Left colon (tissue), 2 donors: ENCODE measurements around the gene DNAJB9. TPM values are rescaled to one million over a fixed set of nuclear protein-coding genes. Genes with fewer than 3 reads are reported as not detected.
"Not testable (repeated sequence)": the region's sequence is repeated elsewhere in the genome, so short reads cannot be mapped to it uniquely, and the experiment has no call there.

Source experiments
- ATAC-seq: fragments of 200-7000 bp; cut with Tn5 transposase; one replicate; pipeline ENCODE4 v1.9.1; 2020; ENCODE audit warnings: mild to moderate bottlenecking, moderate library complexity
- DNase-seq, 2 donors: peaks; one replicate each; pipeline ENCODE4 v3.0.0-alpha.2; 2020
- intact Hi-C, 2 donors: fragments of 100-400 bp; cut with DNase I in 1 of 2; cut with micrococcal nuclease in 1 of 2; formaldehyde crosslinking; loops; one replicate each; pipeline versions ENCODE4 v1.11.2 to v1.14.0; 2022; cut with DNase I, micrococcal nuclease
- long read RNA-seq: library from polyadenylated mRNA; unstranded; transcript quantifications from one replicate; pipeline ENCODE4 v2.0.0, GENCODE V29; 2021
- total RNA-seq, 2 donors: library from RNA; stranded (reverse); fragmentation: NEBNext Ultra II Directional; extraction: Animal tissue kit (Norgen Biotek cat#: 25700); gene quantifications; one replicate each; pipeline ENCODE4 v1.2.1, GENCODE V29; 2021
- donor health status: DM: no; HTN: no; CAD: no.
- donor health status: DM: yes; HTN: yes; CAD: no.

DNAJB9 gene
- total RNA-seq, result 10 to 100 TPM in 1 of 2 donors, 1 to 10 TPM in 1; 9.3 to 16.7 TPM
- long read RNA-seq, transcript DNAJB9-201 (3 exons, 2,715 nt), result major isoform, 27 of 28 reads
- long read RNA-seq, partial matches to known transcripts, result 1 of 28 reads
- long read RNA-seq, other reads (novel, unspliced or antisense), result 0 of 28 reads

DNA sequence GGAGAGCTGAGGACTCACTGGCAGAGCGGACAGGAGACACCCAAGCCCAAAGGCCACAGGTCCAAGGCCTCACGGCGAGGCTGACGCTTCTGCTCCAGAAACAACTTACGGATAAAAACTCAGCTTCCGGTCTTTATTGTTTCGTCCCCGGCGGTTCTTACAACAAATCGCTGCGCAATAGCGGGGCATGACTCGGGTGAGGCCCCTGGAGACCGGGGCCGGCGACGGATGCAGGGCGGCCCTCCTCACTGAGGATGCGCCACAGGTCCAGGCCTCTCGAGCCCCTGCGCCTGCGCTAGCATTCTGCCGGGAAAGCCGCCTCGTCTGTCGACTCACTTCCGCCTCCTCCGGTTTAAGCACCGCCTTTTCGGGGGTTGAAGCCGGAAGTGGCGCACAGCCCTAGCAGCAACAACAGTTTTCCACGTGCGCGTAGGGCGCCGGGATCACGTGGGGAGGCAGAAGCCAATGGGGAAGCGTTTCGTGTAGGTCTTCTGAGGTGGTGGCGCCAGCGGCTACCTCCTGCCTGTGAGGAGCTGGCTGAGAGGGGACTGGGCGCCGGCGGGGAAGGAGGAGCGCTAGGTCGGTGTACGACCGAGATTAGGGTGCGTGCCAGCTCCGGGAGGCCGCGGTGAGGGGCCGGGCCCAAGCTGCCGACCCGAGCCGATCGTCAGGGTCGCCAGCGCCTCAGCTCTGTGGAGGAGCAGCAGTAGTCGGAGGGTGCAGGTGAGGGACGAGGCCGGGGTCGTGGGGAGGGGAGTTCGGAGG lies at the start of gene DNAJB9, which contains the start of gene THAP5:
TSS of gene DNAJB9 (plus strand) at position 494 of the 765 bp plus-strand sequence. CDS start 1,853 bp downstream, outside the sequence.
TSS of gene THAP5 (minus strand) at position 326 of the 765 bp plus-strand sequence. CDS start at position 189, 137 bp downstream.
- ATAC-seq, result peak; percentile 94
- DNase-seq, result peak; percentile 98 to 100
- intact Hi-C loops, result loop anchor here in 1 of 2 donors (2.0 kb wide), 1 partner anchor 41 kb away; no protein-coding TSS in a partner anchor

DNA sequence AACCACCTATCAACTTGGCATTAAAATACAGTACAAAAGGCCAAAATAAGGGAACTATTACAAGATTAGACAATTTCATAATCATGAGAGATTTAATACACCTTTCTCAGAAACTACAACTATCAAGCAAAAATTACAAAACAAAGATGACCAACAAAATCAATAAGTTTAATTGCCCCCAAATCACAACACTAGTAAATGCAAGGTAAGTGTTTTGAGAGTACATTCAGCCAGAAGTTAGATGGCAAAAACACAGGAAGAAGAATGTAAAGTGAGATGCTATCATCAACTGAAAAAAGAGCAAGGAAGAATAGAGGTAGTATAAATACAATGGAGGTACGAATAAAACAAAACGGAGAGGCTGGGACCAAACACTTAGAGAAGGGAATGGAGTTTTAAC lies 46.9 kb upstream of the DNAJB9 start:
- intact Hi-C loops, result no loop called here
- DNase-seq (no peak), ATAC-seq (no peak)

DNA sequence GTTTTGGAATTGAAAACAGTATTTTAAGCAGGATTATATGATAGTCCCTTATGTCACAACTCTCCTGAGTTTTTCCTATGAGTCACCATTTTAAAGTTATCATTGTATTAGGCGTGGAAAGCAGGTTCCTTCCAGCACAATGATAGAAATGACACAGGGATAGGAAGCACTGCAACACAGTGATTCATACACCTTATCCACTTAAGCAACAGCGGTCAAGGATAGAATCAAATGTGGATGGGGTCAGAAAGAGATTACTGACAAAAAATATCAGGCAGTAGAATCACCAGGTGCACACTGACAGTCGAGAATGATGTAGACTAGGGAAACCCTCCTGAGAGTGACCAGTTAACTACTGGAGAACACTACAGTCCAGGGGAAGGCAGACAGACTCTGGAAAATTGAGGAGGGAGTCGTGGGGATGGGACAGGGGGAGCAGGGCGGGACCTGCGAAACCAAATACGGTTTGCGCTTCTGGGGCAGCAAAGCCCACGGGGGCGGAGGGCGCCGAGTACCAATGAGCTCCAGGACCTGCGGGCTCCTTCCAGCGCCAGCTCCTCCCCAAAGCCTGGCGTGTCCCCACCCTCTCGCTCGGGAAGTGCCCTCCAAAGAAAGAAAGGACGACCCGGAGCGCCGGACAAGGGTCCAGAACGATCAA lies 44.2 kb upstream of the DNAJB9 start:
- intact Hi-C loops, result no loop called here
- peak; percentile 58 for ATAC-seq
- peak in 1 of 2 donors; percentile 89 for DNase-seq

DNA sequence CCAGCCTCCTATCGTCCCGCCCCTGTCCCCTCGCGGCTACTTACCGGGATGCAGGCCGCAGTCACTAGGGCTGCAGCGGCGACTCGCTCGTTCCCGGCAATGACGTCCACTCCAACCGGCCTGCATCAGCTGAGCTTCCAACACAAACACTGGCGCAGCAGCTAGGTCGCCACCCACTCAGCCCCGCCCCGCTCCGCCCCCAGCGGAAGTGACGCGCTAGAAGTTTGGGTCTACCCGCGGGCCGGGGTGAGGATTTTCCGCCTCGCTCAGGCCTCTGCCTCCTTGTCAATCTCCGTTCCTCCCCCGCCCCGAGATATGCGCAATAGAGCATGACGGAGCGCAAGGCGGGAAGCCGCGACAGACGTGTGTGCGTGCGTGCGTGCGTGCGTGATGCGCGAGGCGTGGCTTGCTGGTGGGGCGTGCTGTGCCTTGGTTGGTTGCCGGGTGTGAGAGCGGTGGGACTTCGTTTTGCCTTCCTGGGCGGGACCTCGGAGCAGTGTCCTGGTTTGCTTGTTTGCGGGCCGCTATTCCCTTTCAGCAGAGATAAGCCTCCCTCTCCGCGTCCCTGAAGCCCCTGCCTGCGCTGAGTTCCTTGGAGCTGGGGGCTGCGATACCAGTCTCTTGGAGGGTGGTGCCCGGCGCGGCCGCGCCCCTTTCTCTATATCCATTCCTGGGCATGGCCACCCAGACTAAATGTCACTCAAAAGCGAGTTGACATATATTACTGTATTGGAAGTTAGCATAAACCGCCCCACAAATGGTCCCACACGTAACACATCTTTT lies 43.5 kb upstream of the DNAJB9 start, which contains the start of gene PNPLA8:
TSS of gene PNPLA8 (minus strand) at position 151 of the 783 bp plus-strand sequence. CDS start 10,644 bp downstream, outside the sequence.
- DNase-seq (peak; percentile 100), ATAC-seq (peak; percentile 90)
- intact Hi-C loops, result no loop called here

DNA sequence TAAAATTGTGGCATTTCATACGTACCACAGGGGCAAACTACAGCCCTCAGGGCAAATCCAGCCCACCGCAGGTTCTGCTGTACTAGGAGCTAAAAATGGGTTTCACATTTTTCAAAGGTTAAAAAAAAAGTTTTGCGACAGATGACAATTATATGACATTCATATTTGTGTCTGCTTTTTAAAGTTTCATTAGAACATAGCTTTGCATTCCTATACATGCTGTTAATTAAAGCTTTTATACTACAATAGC lies 43.0 kb upstream of the DNAJB9 start:
- ATAC-seq (no peak), DNase-seq (no peak)
- intact Hi-C loops, result no loop called here

DNA sequence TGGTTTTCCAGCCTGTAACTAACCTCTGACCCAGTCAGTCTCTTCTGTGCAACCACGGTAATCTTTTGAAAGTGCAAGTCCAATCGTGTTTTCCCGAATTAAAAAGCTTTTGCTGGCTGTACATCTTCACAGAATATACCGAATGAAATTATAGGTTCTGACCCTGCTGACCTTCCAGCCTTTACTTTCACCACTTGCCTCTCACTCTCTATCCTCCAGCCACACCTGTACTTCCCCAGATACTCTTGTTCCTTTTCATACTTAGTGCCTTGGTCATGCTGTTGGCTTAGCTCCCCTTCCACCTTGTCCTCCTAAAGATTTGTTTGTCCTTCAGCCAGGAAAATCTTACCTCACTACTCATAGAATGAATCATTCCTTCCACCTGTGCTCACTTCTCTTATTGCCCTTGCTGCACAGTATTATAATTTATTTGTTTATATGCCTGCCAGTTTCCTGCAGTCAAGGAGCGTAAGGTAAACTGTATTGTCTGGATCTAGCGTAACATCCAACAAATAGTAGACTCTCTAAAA lies 41.4 kb upstream of the DNAJB9 start:
- ATAC-seq, result peak; percentile 23
- intact Hi-C loops, result loop anchor here in 1 of 2 donors (2.0 kb wide), 1 partner anchor 41 kb away; the partner anchor contains the start of genes DNAJB9 and THAP5

DNA sequence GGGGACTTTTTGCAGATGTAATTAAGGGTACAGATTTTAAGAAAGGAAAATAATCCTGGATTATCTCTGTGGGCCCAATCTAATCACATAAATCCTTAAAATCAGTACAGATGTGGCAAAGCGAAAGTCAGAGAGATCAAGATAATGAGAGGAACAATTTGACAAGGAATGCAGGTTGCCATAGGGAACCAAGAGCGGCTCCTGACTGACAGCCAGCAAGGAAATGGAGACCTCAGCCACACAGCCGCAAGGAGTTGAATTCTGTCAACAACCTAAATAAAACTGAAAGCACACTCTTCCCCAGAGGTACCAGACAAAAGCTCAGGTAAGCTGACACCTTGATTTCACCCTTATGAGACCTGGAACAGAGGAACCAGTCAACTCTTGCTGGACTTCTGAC lies 40.3 kb upstream of the DNAJB9 start:
- intact Hi-C loops, result loop anchor here in 1 of 2 donors (2.0 kb wide), 1 partner anchor 39 kb away; the partner anchor contains the start of genes DNAJB9 and THAP5
- DNase-seq, result peak in 1 of 2 donors; percentile 29
- ATAC-seq, result no peak

More for the DNA sequence above, 41.4 kb upstream of the DNAJB9 start:
- peak in 1 of 2 donors; percentile 27 for DNase-seq

DNA sequence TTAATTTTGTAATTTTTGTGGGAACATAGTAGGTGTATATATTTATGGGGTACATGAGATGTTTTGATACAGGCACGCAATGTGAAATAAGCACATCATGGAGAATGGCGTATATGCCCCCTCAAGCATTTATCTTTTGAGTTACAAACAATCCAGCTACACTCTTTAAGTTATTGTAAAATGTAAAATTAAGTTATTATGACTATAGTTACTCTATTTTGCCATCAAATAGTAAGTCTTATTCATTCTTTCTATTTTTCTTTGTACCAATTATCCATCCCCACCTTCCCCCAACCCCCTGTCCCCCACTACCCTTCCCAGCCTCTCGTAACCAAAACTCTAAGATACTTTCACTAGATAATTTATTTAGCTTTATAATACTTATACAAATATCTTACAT lies 36.0 kb upstream of the DNAJB9 start:
- no peak for ATAC-seq
- intact Hi-C loops, result no loop called here
- no peak for DNase-seq

DNA sequence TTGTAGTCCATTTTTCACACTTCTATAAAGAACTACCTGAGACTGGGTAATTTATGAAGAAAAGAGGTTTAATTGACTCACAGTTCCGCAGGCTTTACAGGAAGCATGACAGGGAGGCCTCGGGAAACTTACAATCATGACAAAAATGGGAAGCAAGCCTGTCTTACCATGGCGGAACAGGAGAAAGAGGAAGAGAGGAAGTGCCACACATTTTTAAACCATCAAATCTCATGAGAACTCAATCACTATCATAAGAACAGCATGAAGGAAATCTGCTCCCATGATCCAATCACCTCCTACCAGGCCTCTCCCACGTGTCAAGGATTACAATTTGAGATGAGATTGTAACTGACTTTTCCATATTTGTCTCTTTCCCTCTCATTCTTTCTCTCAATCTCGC lies 34.4 kb upstream of the DNAJB9 start:
- intact Hi-C loops, result no loop called here
- DNase-seq (no peak), ATAC-seq (no peak)

DNA sequence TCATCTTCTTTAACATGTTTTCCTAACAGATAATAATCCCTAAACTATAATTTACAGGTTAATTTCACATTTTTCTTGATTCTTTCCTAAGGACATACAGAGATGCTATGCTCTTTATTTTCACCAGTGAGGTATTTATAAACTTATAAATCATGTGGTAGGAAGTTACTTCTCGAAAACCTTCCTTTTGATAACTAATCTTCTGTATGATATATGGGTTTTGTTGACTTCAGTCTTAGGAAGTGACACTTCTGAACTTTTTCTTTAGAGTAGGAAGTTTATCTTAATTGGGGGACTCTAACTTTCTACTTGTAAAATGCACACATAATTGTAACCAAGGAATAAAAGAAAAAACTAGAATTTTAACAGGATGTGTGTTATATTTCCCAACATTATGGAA lies 33.9 kb upstream of the DNAJB9 start:
- ATAC-seq, result no peak
- DNase-seq, result no peak
- intact Hi-C loops, result no loop called here

DNA sequence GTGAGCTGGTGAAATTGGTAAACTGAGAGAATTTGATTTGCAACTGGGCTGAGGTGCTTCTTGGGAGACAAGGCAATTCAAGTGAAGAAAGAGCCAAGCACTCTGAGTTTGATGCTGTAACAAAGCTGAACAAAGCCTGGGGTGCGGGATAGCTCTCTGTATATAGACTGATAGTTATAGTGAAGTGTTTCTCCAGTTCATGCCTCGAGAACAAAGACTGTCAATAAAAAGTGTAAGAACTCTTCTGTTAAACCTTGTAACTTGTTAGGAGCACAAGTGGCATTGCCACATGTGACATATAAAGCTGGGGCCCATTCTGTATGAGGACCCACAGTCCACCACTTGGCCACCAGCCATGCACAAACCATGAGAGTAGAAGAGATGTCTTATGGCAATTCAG lies 32.4 kb upstream of the DNAJB9 start:
- no peak for DNase-seq
- intact Hi-C loops, result no loop called here
- ATAC-seq, result no peak

DNA sequence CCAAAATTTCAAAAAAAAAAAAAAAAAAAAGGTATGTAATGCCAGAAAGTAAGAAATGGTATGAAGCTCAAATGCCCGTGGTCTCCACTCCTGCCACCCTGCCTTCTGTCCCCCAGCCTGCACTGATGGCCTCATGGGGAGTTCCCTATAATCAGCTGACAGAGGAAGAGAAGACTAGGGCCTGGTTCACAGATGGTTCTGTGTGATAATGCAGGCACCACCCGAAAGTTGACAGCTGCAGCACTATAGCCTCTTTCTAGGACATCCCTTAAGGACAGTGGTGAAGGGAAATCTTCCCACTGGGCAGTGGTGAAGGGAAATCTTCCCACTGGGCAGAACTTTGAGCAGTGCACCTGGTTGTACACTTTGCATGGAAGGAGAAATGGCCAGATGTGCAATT lies 31.4 kb upstream of the DNAJB9 start:
- ATAC-seq, DNase-seq, intact Hi-C loops: not testable (repeated sequence)

DNA sequence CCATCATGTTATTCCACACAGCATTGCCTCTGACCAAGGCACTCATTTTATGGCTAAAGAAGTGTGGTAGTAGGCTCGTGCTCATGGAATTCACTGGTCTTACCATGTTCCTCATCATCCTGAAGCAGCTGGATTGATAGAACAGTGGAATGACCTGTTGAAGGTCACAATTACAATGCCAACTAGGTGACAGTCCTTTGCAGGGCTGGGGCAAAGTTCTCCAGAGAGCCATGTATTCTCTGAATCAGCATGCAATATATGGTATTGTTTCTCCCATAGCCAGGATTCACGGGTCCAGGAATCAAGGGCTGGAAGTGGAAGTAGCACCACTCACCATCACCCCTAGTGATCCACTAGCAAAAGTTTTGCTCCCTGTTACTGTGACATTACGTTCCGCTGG lies 31.0 kb upstream of the DNAJB9 start:
- DNase-seq, intact Hi-C loops, ATAC-seq: not testable (repeated sequence)

DNA sequence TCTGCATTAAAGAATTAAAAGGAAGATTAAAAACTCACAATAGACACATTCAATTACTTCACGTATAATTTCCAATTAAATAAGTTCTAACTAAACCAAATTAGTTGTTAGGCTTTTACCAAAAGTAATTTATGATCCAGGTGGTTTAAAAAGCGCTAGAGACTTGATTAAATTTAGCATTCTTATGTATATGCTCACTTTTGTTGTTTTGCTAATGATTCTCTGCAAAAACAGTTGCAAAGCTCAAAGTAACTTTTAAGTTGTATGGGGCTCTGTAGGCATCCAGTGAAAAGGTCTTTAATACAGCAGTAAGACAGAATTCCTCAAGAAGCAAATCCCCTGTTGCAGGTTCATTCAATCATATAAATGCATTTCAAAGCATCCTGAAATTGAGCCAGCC lies 28.2 kb upstream of the DNAJB9 start:
- no peak for ATAC-seq
- DNase-seq, result no peak
- intact Hi-C loops, result no loop called here

DNA sequence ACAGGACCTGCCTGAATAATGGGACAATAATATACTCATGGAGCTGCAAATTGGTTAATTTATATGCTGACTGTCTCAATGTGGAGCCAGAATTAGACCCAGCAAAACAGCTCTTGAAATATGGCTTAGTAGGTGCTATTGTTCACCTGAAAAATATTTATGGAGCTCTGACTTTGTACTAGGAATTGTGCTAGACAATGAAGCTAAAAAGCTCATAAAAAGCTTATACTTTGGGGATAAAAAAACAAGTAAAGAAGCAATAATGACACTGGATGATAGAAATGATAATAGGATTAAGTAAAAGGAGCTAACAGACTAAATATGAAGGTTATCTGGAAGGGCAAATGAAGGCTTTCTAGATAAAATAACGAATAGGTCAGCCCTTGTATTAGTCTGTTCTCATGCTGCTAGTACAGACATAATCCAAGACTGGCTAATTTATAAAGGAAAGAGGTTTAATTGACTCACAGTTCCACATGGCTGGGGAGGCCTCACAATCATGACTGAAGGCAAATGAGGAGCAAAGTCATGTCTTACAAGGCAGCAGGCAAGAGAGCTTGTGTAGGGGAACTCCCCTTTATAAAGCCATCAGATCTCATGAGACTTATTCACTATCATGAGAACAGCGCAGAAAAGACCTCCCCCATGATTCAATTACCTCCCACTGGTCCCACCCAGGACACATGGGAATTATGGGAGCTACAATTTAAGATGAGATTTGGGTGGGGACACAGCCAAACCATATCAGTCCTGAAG lies 21.4 kb upstream of the DNAJB9 start:
- intact Hi-C loops, ATAC-seq, DNase-seq: not testable (repeated sequence)

DNA sequence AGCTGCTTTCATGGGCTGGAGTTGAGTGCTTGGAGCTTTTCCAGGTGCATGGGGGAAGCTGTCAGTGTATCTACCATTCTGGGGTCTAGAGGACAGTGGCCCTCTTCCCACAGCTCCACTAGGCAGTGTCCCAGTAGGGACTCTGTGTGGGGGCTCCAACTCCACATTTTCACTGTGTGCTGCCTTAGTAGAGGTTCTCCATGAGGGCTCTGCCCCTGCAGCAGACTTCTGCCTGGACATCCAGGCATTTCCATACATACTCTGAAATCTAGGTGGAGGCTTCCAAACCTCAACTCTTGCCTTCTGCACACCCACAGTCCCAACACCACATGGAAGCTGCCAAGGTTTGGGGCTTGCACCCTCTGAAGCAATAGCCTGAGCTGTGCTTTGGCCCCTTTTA lies 13.0 kb upstream of the DNAJB9 start:
- intact Hi-C loops, DNase-seq, ATAC-seq: not testable (repeated sequence)

DNA sequence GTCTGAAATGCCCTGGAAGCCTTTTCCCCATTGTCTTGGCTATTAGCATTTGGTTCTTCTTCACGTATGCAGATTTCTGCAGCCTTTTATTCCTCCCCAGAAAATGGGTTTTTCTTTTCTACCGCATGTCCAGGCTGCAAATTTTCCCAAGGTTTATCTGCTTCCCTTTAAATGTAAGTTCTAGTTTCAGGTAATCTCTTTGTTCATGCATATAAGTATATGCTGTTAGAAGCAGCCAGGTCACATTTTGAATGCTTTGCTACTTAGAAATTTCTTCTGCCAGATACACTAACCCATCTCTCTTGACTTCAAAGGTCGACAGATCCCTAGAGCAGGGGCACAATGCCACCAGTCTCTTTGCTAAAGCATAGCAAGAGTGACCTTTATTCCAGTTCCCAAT lies 12.5 kb upstream of the DNAJB9 start:
- intact Hi-C loops, result no loop called here
- no peak for ATAC-seq
- no peak for DNase-seq

DNA sequence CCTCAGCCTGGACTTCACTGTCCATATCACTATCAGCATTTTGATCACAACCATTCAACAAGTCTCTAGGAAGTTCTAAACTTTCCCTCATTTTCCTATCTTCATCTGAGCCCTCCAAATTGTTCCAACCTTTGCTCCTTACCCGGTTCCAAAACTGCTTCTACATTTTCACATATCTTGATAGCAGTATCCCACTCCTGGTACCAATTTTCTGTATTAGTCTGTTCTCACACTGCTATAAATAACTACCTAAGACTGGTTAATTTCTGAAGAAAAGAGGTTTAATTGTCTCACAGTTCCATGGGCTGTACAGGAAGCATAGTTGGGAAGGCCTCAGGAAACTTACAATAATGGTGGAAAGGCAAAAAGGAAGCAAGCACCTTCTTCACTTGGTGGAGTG lies 12.1 kb upstream of the DNAJB9 start:
- DNase-seq, result no peak
- intact Hi-C loops, result no loop called here

More for the DNA sequence above, 12.1 kb upstream of the DNAJB9 start:
- no peak for ATAC-seq
